LNCaP clone FGC (cell line): ENCODE data around the gene CELF2.

Experiments used
- DNase-seq: peaks from one replicate; pipeline ENCODE4 v3.0.0-alpha.2; 2011; ENCODE audit warnings: low read depth
- H3K4me3 ChIP-seq: 2 replicates; pipeline ENCODE4 v1.5.1; 2011; ENCODE audit warnings: mild to moderate bottlenecking, low read depth, low read length, control low read depth
- TF ChIP-seq, protein P1 (sequence below): IDR thresholded peaks from 2 replicates; pipeline ENCODE4 v1.5.1; 2012; ENCODE audit warnings: mild to moderate bottlenecking; ENCODE audit not compliant: control insufficient read depth, insufficient read depth; ENCODE audit errors: extremely low read depth

The CELF2 gene

DNA sequence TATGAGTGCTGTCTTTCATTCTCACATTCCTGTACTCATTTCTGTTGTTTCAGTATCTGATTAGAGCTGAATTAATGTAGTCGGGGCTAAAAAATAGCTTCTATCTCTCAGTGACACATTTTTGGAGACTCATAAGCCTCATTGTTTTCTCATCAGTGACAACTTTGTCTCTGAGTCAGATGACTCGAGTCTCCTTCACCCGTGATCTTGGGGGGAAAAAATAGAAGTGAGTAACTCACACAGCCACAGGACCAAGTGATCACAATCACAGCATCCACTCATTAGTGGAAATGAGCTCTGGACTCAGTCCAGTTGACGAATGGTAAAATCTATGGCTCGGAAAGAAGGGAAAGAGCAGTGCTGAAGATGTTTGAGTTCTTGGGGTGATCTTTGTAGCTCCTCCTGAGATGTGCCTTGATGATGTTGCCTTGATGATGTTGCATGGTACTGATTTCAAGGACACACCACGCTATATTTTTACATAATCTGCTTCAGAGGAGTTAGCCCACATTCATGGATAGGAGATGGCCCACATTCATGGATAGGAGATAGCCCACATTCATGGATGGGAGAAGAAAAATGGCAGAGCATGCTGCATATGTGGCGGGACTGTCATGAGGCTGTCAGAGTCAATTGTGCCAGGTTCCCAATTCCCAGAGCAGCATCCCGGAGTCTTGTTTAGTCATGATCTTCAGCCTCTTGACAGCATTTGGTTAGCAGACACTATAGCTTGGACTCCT, 214.7 kb downstream of the CELF2 start:
- DNase-seq = no peak
- H3K4me3 ChIP-seq = no peak overlapping the region
- TF ChIP-seq, protein P1, sequence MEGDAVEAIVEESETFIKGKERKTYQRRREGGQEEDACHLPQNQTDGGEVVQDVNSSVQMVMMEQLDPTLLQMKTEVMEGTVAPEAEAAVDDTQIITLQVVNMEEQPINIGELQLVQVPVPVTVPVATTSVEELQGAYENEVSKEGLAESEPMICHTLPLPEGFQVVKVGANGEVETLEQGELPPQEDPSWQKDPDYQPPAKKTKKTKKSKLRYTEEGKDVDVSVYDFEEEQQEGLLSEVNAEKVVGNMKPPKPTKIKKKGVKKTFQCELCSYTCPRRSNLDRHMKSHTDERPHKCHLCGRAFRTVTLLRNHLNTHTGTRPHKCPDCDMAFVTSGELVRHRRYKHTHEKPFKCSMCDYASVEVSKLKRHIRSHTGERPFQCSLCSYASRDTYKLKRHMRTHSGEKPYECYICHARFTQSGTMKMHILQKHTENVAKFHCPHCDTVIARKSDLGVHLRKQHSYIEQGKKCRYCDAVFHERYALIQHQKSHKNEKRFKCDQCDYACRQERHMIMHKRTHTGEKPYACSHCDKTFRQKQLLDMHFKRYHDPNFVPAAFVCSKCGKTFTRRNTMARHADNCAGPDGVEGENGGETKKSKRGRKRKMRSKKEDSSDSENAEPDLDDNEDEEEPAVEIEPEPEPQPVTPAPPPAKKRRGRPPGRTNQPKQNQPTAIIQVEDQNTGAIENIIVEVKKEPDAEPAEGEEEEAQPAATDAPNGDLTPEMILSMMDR = no peak

DNA sequence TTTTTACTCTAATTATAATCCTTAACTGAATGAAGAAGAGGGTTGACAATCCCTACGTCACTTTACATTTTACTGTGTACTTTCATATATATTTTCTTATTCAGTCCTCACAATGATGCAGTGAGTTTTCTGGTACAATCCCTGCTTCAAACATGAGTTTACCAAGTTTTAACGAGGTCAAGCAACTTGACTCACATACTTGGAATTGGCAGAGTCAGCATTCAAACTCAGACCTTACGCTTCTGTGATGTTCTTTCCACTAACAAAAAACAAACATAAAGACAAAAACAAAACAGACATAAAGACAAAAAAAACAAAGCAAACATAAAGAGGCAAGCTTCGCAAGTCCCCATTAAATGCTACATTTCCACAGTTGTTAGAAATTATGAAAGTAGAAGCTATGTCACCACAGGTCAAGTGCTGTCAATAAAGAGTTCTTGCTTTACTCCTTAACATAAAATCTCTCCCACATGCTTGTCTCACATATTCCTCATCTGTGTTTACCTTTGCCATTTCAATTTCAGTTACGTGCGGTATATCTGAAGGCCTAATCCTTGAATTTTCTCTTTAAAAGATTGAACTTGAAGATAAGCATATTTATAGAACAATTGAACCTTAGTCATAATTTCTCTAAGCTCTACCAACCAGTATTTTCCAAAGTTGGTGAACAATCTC, 217.3 kb downstream of the CELF2 start:
- DNase-seq = no peak
- H3K4me3 ChIP-seq = no peak overlapping the region
- TF ChIP-seq, protein P1 = no peak

DNA sequence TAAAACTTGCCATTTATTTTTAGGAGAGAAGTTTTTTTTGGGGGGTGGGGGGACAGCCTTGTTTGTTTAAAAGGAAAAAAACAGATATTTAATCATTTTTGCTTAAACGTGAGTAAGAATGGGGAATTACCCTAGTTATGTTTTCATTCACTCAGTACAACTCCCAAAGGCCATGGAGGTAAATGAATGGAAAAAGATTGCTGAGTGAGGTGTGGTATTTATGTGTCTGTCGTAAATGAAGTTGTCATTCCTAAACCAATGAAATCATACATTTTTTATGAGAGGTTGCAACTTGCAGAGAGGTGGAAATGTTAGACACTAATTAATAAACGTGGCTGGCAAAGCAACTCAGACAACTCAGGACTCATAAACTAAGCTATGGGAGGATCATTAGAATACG, 218.1 kb downstream of the CELF2 start:
- H3K4me3 ChIP-seq = no peak overlapping the region
- TF ChIP-seq, protein P1 = no peak
- DNase-seq = no peak

DNA sequence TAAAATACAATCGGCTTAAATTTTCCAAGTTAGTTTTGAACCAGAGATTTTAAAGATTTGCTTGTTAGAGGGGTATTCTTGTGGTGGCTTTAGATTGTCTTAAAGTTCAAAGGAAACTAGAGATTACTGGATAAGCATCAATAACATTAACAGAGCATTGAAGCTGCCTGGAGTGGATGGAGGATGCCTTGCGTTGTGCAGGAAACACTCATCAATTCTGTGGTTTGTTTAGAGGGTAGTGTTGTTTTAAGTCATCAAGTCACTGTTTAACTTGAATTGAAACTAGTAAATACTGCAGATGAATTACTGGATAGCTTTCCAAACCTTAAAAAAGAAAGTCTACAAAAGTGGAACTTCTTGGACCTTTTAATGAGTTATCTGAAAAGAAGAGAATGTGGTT, 218.6 kb downstream of the CELF2 start:
- TF ChIP-seq, protein P1 = no peak
- no peak for DNase-seq
- H3K4me3 ChIP-seq = no peak overlapping the region

DNA sequence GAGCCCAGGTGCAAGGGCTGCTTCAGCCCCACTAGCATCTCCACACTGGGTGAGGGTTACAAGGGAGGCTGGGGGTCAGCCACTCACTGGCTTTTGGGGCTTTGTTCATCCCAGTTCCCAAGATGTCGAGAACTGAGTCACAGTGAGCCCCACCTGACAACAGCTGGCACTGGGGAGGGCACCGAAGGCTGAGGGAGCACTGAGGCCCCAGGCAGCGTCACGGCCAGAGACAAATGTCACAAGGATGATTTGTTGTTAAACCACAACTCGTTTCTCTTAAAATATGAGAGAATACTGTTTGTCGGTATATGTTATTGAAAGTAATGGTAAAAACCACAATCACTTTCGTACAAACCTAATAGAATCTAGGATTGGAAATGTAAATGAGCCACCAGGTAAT, 219.9 kb downstream of the CELF2 start:
- DNase-seq = no peak
- TF ChIP-seq, protein P1 = no peak
- H3K4me3 ChIP-seq = no peak overlapping the region

DNA sequence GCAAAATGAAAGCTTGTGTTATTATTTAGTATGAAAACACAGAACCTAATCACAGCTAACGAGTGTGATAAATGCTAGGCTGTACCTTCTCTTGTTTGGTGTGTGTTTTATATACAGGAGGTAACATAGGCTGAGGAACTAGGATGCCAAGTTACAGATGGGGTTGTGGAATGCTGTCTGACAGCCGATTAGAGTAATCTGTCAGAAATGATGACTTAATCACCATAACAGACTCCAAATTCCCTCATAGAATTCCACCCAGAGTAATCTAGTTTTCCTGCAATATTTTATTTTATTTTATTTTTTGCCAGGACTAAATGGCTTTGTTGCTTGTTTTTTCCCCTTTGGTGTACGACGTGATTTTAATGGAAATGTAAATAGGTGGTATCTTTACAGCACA, 221.2 kb downstream of the CELF2 start:
- no peak overlapping the region for H3K4me3 ChIP-seq
- DNase-seq = no peak
- TF ChIP-seq, protein P1 = no peak

DNA sequence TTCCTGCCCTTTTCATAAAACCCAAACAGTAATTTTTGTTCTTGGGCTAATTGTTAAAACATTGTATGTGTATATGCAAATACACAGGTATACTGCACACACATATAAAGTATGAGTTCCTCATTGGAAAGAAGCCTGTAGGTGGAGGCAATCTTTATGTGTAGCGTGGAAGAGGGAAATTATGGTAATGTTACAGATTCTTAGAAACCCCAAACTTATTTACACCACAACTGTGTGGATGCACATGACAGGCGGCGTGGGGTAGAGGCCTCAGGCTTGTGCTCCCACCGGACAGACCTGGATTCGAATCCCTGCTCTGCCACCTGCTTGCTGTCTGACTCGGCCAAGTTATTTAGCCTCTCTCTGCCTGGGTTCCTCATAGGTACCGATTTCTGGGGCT, 223.0 kb downstream of the CELF2 start:
- no peak overlapping the region for H3K4me3 ChIP-seq
- no peak for DNase-seq
- TF ChIP-seq, protein P1 = no peak
